Ovary (tissue), 10 donors: Measurements from ENCODE around the gene UEVLD. TPM values are rescaled to one million over a fixed set of nuclear protein-coding genes. Genes with fewer than 3 reads are reported as not detected.

Experiments
- DNase-seq, 5 donors: peaks; one replicate each; pipeline ENCODE4 v3.0.0-alpha.2; 2019 to 2020
- H3K27ac ChIP-seq, 2 donors: fragments of 200-600 bp; one replicate each; pipeline versions ENCODE4 v1.5.1 to v1.8.0; 2019 to 2022
- H3K27me3 ChIP-seq: fragments of 200-600 bp; one replicate; pipeline ENCODE4 v1.8.0; 2022
- H3K36me3 ChIP-seq: fragments of 200-600 bp; sonication (generic); one replicate; pipeline ENCODE4 v1.5.1; 2019
- H3K4me1 ChIP-seq: one replicate; pipeline ENCODE4 v1.8.1; 2013; ENCODE audit warnings: mild to moderate bottlenecking, moderate library complexity; ENCODE audit not compliant: insufficient read depth
- H3K4me3 ChIP-seq: fragments of 200-600 bp; sonication (generic); one replicate; pipeline ENCODE4 v1.5.1; 2017
- H3K9me3 ChIP-seq, 2 donors: fragments of 200-600 bp in 1 of 2; sonication (generic) in 1 of 2; one replicate each; pipeline versions ENCODE4 v1.5.1 to v1.8.1; 2013 to 2019; ENCODE audit warnings: mild to moderate bottlenecking in 1 of 2, moderate library complexity in 1 of 2
- CTCF ChIP-seq, 3 donors: fragments of 450-650 bp in 2 of 3; fragments of 200-600 bp in 1 of 3; IDR thresholded peaks; one replicate each; pipeline versions ENCODE4 v1.5.1 to v1.8.0; 2016 to 2022; ENCODE audit warnings: antibody characterized with exemption in 3 of 3, mild to moderate bottlenecking in 1 of 3
- EP300 ChIP-seq: sonication (generic); formaldehyde crosslinking; IDR thresholded peaks from one replicate; pipeline ENCODE4 v1.6.1; 2017; ENCODE audit warnings: antibody characterized with exemption
- POLR2A ChIP-seq: fragments of 450-650 bp; IDR thresholded peaks from one replicate; pipeline ENCODE4 v1.6.1; 2017; ENCODE audit warnings: antibody characterized with exemption, mild to moderate bottlenecking, moderate library complexity
- WGBS, 3 donors: extraction: QIAGEN DNeasy Blood & Tissue Kit in 1 of 3; methylation state at CpG; one replicate each; pipeline versions ENCODE4 v1.1.5 to v1.1.7; 2013 to 2017; 5-methylcytosine and 5-hydroxymethylcytosine counted together
- intact Hi-C, 4 donors: fragments of 100-400 bp; cut with DNase I; formaldehyde crosslinking; loops; one replicate each; pipeline versions ENCODE4 v1.11.0 to v1.15.1; 2022 to 2023
- long read RNA-seq, 3 donors: library from polyadenylated mRNA in 2 of 3; unstranded in 2 of 3; transcript quantifications; one replicate each; pipeline ENCODE4 v2.0.0 and lab custom pipeline, GENCODE V29; 2021 to 2026
- polyA plus RNA-seq, 2 donors: library from polyadenylated mRNA; stranded (reverse); fragments of 200-250 nt in 1 of 2; fragments of 350-450 nt in 1 of 2; fragmentation: Illumina TruSeq in 1 of 2; extraction: RNeasy Lipid Tissue Mini Kit (QIAGEN cat#74804) in 1 of 2; gene quantifications; one replicate each; pipeline ENCODE4 v1.2.3, GENCODE V29; 2013 to 2014
- total RNA-seq, 7 donors: library from RNA; depleted of rRNA in 2 of 7; stranded (reverse); fragments of >200 nt in 2 of 7; fragmentation: NEBNext Ultra II Directional in 3 of 7; extraction: Animal tissue kit (Norgen Biotek cat#: 25700) in 3 of 7; gene quantifications; one replicate each; pipeline versions ENCODE4 v1.1.0 to v1.2.4, GENCODE V29; 2016 to 2023
- donor health status: DM: no; HTN: no; CAD: no; lungs with moderate emphysema.
- donor health status: DM: no; HTN: no; CAD: no.
- donor health status: Bipolar disorder and iron deficiency.
- donor health status: DM: yes; HTN: yes; CAD: no.
- donor health status: DM: no; HTN: no; CAD: no.
- donor health status: DM: yes; HTN: yes; CAD: no.

UEVLD gene
- 10 to 100 TPM; 14.9 to 22.9 (median 16.9) TPM for total RNA-seq
- 10 to 100 TPM in 1 of 2 donors, 1 to 10 TPM in 1; 7.0 to 12.3 TPM for polyA plus RNA-seq
- long read RNA-seq, donor 1, full-length matches to known transcripts, result 29 of 45 reads
- long read RNA-seq, donor 1, partial matches to known transcripts, result 2 of 45 reads
- long read RNA-seq, donor 1, other reads (novel, unspliced or antisense), result 14 of 45 reads
- long read RNA-seq, donor 2, full-length matches to known transcripts, result 3 of 3 reads
- long read RNA-seq, donor 2, partial matches to known transcripts, result 0 of 3 reads
- long read RNA-seq, donor 2, other reads (novel, unspliced or antisense), result 0 of 3 reads
- long read RNA-seq, donor 3, full-length matches to known transcripts, result 23 of 39 reads
- long read RNA-seq, donor 3, partial matches to known transcripts, result 2 of 39 reads
- long read RNA-seq, donor 3, other reads (novel, unspliced or antisense), result 14 of 39 reads

GRCh38 chr11:18588297-18589252 is at the start of gene UEVLD:
Gene UEVLD (minus strand): TSS chr11:18588734. CDS start chr11:18588654, 80 bp downstream.
- intact Hi-C loops, result no loop called here
- no peaks in the 10 kb centered on the region for H3K27me3 ChIP-seq
- no peaks in the 10 kb centered on the region for H3K36me3 ChIP-seq
- H3K27ac ChIP-seq, result peak within 1 kb of the TSS; percentile 66 to 73
- 0 to 1% (median 0%) methylated on average over 37 to 50 of the region's 50 CpGs for WGBS, 3 donors
- H3K4me1 ChIP-seq, result peaks cover 6% of the 10 kb centered on the region
- H3K4me3 ChIP-seq, result peak within 1 kb of the TSS; percentile 88
- TF ChIP-seq POLR2A (peak; percentile 67), EP300 (peak; percentile 39), CTCF (IDR thresholded peaks at IDR 0.05) (peak in 1 of 3 donors; percentile 11)
- DNase-seq, result peak; percentile 87 to 92 (median 90)
- no peaks in the 10 kb centered on the region for H3K9me3 ChIP-seq

GRCh38 chr11:18634140-18635032 is 45.9 kb upstream of the UEVLD start, which contains the start of gene SPTY2D1:
Gene SPTY2D1 (minus strand): TSS chr11:18634342. CDS start chr11:18634257, 85 bp downstream.
- 0% methylated on average over 60 of the region's 60 CpGs for WGBS, 3 donors
- DNase-seq, result peak; percentile 99 to 100 (median 99)
- peaks cover 3% of the 10 kb centered on the region for H3K4me1 ChIP-seq
- peak within 1 kb of the TSS; percentile 84 to 89 for H3K27ac ChIP-seq
- TF ChIP-seq POLR2A, result peak; percentile 88
- peak in 1 of 3 donors; percentile 36 for TF ChIP-seq CTCF (IDR thresholded peaks at IDR 0.05)
- TF ChIP-seq EP300, result peak; percentile 39
- no peaks in the 10 kb centered on the region for H3K9me3 ChIP-seq
- peak within 1 kb of the TSS; percentile 66 for H3K4me3 ChIP-seq
- intact Hi-C loops, result loop anchor here in 3 of 4 donors (5.0 to 10.0 kb wide), 4 partner anchors 37 to 93 kb away; partner anchors contain the start of genes IGSF22 (in 1 of the 3) and MISFA (in 1 of the 3)
- no peaks in the 10 kb centered on the region for H3K27me3 ChIP-seq
- no peaks in the 10 kb centered on the region for H3K36me3 ChIP-seq

- intact Hi-C loops, result loop anchor here in 3 of 4 donors (5.0 to 10.0 kb wide), 4 partner anchors 36 to 94 kb away; partner anchors contain the start of genes IGSF22 (in 1 of the 3) and MISFA (in 1 of the 3)
- WGBS, 3 donors, result 3 to 7% (median 5%) methylated on average over 31 of the region's 31 CpGs
- Histone ChIP-seq H3K27ac (peak overlapping the region; percentile 84 to 89), H3K27me3 (no peaks in the 10 kb centered on the region), H3K4me1 (peaks cover 3% of the 10 kb centered on the region), H3K36me3 (no peaks in the 10 kb centered on the region), H3K4me3 (peak overlapping the region; percentile 66), H3K9me3 (no peaks in the 10 kb centered on the region)
- TF ChIP-seq CTCF (IDR thresholded peaks at IDR 0.05), result no peak
- TF ChIP-seq POLR2A, result no peak
- no peak for DNase-seq
Measured at GRCh38 chr11:18633256-18634139, 45.0 kb upstream of the UEVLD start.
